ENCODE data around the gene GRM3.

The GRM3 gene

DNA sequence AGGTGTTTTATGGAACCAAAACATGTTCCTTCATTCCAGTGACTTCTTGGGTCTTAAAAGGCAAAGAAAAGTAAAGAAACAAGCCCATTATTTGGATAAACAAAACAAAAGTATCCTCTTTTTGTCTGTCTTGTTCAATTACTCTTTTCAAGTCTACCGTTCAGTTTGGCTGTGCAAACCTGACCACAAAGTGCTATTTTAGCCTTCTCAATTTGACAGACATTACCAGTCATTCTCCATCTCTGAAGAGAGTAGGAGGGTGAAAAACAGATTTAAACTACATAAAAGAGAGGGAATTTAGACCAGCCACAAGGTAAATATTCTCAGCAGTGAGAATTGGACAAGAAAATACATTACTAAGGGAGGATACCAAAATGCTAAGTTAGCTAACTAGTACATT lies 145.2 kb downstream of the GRM3 start:
- Histone ChIP-seq H2AFZ (no peak overlapping the region), H3K9ac (no peak overlapping the region), H3K4me1 (no peaks in the 10 kb centered on the region), H3K27me3 (ENCODE audit: control insufficient read depth, insufficient read depth, low read length) (no peaks in the 10 kb centered on the region), H3K9me3 (ENCODE audit: control insufficient read depth, low read length) (no peaks in the 10 kb centered on the region), H3K79me2 (no peaks in the 10 kb centered on the region), H3K27ac (no peak overlapping the region), H3K4me2 (ENCODE audit: low read length) (no peak overlapping the region), H3K4me3 (ENCODE audit: low read depth, low read length) (no peak overlapping the region), H3K36me3 (ENCODE audit: control insufficient read depth, insufficient read depth, low read length) (no peaks in the 10 kb centered on the region)
- TF ChIP-seq, protein P1, sequence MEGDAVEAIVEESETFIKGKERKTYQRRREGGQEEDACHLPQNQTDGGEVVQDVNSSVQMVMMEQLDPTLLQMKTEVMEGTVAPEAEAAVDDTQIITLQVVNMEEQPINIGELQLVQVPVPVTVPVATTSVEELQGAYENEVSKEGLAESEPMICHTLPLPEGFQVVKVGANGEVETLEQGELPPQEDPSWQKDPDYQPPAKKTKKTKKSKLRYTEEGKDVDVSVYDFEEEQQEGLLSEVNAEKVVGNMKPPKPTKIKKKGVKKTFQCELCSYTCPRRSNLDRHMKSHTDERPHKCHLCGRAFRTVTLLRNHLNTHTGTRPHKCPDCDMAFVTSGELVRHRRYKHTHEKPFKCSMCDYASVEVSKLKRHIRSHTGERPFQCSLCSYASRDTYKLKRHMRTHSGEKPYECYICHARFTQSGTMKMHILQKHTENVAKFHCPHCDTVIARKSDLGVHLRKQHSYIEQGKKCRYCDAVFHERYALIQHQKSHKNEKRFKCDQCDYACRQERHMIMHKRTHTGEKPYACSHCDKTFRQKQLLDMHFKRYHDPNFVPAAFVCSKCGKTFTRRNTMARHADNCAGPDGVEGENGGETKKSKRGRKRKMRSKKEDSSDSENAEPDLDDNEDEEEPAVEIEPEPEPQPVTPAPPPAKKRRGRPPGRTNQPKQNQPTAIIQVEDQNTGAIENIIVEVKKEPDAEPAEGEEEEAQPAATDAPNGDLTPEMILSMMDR (IDR thresholded peaks at IDR 0.05): no peak

DNA sequence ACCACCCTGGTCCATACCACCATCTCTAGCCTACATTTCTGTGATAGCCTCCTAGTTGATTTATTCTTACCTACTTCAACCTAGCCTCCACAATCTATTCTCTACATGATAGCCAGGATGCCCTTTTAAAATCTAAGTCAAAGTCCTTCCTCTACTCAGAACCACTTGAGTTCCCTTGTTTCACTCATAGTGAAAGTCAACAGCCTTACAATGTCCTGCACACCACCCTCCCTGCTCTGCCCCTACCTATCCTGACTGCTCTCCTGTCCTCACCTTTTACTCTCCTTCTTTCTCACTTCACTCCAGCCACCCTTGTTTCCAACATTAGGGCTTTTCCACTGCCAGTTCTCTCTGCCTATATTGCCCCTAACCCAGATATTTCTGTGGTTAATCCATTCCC lies 146.7 kb downstream of the GRM3 start:
- Histone ChIP-seq H3K9ac (no peak overlapping the region), H3K4me2 (ENCODE audit: low read length) (no peak overlapping the region), H3K4me3 (ENCODE audit: low read depth, low read length) (no peak overlapping the region), H3K27ac (no peak overlapping the region), H3K9me3 (ENCODE audit: control insufficient read depth, low read length) (no peaks in the 10 kb centered on the region), H3K79me2 (no peaks in the 10 kb centered on the region), H3K4me1 (no peaks in the 10 kb centered on the region), H3K27me3 (ENCODE audit: control insufficient read depth, insufficient read depth, low read length) (no peaks in the 10 kb centered on the region), H3K36me3 (ENCODE audit: control insufficient read depth, insufficient read depth, low read length) (no peaks in the 10 kb centered on the region), H2AFZ (no peak overlapping the region)
- TF ChIP-seq, protein P1 (IDR thresholded peaks at IDR 0.05): no peak

DNA sequence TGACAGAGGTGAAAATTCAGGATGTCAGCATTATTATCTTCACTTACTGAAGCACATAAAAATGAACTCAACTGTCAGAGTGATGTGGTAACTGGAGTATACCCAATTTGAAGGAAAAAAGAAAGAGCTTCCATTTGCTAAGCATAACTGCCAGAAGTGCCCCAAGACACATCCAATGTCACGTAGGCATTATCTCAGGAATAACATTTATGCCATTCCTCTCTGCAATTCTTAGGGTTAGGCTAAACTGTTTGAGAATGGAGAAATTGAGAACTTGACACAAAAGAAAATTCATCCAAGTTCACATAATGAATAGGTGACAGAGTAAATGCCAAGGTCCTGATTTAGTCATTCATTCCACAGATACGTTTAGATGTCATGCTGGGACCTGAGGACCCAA lies 148.6 kb downstream of the GRM3 start:
- no peak overlapping the region for H3K4me2 ChIP-seq (ENCODE audit: low read length)
- no peaks in the 10 kb centered on the region for H3K9me3 ChIP-seq (ENCODE audit: control insufficient read depth, low read length)
- H3K79me2 ChIP-seq: no peaks in the 10 kb centered on the region
- H3K27ac ChIP-seq: no peak overlapping the region
- TF ChIP-seq, protein P1 (IDR thresholded peaks at IDR 0.05): no peak
- no peaks in the 10 kb centered on the region for H3K27me3 ChIP-seq (ENCODE audit: control insufficient read depth, insufficient read depth, low read length)
- H3K36me3 ChIP-seq (ENCODE audit: control insufficient read depth, insufficient read depth, low read length): no peaks in the 10 kb centered on the region
- no peak overlapping the region for H2AFZ ChIP-seq
- no peak overlapping the region for H3K9ac ChIP-seq
- H3K4me3 ChIP-seq (ENCODE audit: low read depth, low read length): no peak overlapping the region
- H3K4me1 ChIP-seq: no peaks in the 10 kb centered on the region

DNA sequence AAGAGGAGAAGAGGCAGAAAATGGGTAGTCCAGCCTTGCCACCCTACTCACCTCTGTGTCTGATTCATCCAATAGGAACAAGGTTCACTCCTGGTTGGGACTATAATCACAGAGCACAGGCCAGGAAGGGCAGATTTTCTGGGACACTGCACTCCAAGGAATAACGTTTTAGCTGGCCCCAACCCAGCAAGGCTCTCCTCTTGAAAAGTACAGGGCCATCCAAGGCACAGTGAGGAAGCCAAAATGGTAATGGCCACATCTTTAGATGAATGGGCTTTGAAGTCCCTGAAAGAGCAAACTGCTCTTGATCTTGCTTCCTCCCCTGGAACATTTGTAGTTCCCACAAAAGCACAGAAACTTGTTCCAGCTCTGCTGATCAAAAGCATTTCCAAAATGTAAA lies 149.4 kb downstream of the GRM3 start:
- Histone ChIP-seq H3K9me3 (ENCODE audit: control insufficient read depth, low read length) (no peaks in the 10 kb centered on the region), H3K4me2 (ENCODE audit: low read length) (no peak overlapping the region), H3K4me1 (no peaks in the 10 kb centered on the region), H3K9ac (no peak overlapping the region), H3K27me3 (ENCODE audit: control insufficient read depth, insufficient read depth, low read length) (no peaks in the 10 kb centered on the region), H2AFZ (no peak overlapping the region), H3K36me3 (ENCODE audit: control insufficient read depth, insufficient read depth, low read length) (no peaks in the 10 kb centered on the region), H3K27ac (no peak overlapping the region), H3K79me2 (no peaks in the 10 kb centered on the region), H3K4me3 (ENCODE audit: low read depth, low read length) (no peak overlapping the region)
- TF ChIP-seq, protein P1 (IDR thresholded peaks at IDR 0.05): no peak

DNA sequence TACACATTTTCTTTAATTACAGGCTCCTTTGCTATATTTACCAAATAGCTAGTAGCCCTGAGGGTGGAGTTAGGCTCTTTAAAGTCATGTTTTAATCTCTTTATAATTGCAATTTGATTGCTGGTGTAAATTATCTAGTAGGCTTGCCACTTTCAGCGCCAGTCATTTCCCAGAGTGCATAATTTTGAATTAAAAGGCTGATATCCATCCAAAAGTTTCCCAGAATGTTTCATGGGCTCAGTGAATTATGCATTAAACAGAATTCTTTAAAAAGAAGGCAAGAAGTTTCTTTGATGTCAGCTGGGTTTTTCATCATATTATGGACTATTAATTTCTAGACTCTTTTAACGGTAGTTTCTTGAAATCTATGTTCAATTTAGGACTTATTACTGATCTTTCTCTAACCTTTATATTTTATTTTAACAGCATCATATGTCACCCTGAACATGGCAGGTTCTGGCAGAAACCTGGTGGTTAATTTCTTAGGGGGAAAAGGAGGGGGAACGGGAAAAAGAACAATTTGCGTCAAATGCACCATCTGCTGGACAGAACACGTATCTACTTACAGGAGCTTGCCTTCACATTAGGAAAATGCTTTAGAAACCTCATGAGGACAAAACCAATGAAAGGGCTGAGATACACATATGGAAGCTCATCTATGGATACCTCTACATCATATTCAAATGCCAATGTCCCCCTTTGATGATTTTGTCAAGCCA lies 171.1 kb downstream of the GRM3 start:
- H3K9ac ChIP-seq: no peak overlapping the region
- no peak overlapping the region for H2AFZ ChIP-seq
- no peak overlapping the region for H3K27ac ChIP-seq
- H3K79me2 ChIP-seq: no peaks in the 10 kb centered on the region
- no peak overlapping the region for H3K4me3 ChIP-seq (ENCODE audit: low read depth, low read length)
- H3K4me2 ChIP-seq (ENCODE audit: low read length): no peak overlapping the region
- no peaks in the 10 kb centered on the region for H3K27me3 ChIP-seq (ENCODE audit: control insufficient read depth, insufficient read depth, low read length)
- H3K9me3 ChIP-seq (ENCODE audit: control insufficient read depth, low read length): no peaks in the 10 kb centered on the region
- no peaks in the 10 kb centered on the region for H3K36me3 ChIP-seq (ENCODE audit: control insufficient read depth, insufficient read depth, low read length)
- H3K4me1 ChIP-seq: no peaks in the 10 kb centered on the region
- TF ChIP-seq, protein P1 (IDR thresholded peaks at IDR 0.05): no peak
